ENCODE data around the gene GSX1.

- TF ChIP-seq CTCF (IDR thresholded peaks at IDR 0.05) (no peak), POLR2A (IDR thresholded peaks at IDR 0.05; ENCODE audit: low read depth) (no peak), POLR2AphosphoS5 (IDR thresholded peaks at IDR 0.05) (no peak)
Measured at GRCh38 chr13:27810461-27810860, 18.2 kb downstream of the GSX1 start.

All from esophagus muscularis mucosa (tissue), 3 donors.